HPDE6-E6E7 (cell line): ENCODE measurements around the gene MAPK14.

Experiments used
- DNase-seq: peaks from one replicate; pipeline ENCODE4 v3.0.0; 2011; ENCODE audit warnings: missing footprints; ENCODE audit errors: extremely low spot score

MAPK14 gene

GRCh38 chr6:36035225-36035624, 7.6 kb downstream of the MAPK14 start:
- no peak for DNase-seq

GRCh38 chr6:36038120-36038876, 10.7 kb downstream of the MAPK14 start:
- no peak for DNase-seq

- no peak for DNase-seq
These were observed 11.5 kb downstream of the MAPK14 start for GRCh38 chr6:36039112-36039511.

DNA sequence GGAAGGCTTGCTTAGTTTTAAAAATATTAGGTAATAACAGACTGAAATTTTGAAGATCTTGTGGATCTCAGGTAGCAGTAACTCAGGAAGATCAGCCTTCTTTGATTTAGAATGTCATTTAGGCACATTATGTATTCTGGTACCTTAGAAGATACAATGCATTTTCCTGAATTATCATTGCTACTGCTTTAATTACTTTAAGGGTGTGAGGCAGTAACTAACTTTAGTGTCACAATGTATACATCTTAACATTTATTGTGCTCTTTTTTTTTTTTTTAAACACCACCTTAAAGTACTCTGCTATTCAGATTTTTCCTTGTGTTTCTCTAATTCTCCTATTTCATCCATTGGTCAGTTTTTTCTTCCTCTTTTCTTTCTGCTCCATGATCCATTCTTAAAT, 13.3 kb downstream of the MAPK14 start:
- DNase-seq = no peak

- no peak for DNase-seq
These were observed 15.1 kb downstream of the MAPK14 start for GRCh38 chr6:36042618-36043260.

DNA sequence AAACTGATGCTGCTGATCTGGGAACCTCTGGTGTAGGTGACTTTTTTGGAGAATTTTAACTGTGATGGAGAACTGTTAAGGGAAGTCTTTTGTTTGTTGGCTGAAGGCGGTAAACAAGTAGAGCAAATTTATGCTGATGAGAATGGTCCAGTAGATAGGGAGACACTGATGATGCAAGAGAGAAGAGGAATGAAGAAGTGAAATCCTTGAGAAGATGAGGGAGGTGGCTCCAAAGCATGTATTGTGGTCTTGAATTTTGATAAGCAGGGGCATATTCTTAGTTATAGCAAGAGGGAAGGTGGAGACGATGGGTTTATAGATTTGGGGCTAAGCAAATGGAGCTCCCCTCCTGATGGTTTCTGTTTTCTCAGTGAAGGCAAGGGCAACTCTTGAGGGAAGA, 22.0 kb downstream of the MAPK14 start:
- DNase-seq = no peak

DNA sequence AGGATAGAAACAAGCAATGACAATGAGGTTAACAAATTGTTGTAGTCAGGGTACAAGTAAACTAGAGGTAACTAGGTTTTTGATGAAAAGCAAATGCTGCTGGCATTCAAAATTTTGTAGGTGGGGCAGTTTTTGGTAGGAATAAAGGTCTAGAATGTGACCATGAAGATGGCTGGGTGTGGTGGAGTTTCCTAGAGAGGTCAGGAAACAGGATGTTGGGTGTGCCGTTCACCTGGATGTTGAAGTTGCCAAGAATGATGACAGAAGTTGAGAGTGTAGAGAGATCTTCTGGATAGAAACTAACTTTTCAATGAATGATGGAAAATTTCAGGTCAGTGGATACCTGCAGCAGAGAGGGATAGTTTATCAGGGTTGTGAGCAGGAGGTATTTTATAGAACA, 22.7 kb downstream of the MAPK14 start:
- no peak for DNase-seq

DNA sequence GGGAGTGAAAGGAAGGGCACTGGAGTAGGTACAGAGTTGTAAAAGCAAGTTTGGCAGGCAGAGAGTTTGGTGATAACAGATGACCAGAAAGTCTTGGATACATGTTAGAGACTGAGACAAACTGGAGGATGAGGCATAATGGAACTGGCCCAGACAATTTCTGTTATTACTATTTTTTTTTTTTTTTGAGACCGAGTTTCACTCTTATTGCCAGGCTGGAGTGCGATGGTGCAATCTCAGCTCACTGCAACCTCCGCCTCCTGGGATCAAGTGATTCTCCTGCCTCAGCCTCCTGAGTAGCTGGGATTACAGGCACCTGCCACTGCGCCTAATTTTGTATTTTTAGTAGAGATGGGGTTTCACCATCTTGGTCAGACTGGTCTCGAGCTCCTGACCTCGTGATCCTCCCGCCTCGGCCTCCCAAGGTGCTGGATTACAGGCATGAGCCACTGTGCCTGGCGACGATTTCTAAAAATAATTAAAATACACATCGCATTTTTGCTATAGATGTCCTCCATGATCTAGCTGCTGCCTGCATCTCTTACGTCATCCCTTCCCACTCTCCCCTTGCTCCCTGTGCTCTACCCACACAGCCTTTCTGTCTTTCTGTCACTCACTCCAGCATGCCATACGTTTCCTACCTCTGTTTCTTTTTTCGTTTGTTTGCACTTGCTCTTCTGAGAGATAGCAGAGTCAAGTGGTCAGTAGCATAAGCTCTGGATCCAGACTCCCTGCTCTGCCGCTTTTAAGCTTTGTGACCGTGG, 23.5 kb downstream of the MAPK14 start:
- no peak for DNase-seq

- no peak for DNase-seq
These were observed 24.5 kb downstream of the MAPK14 start for GRCh38 chr6:36052097-36052496.

- DNase-seq = no peak
These were observed 26.3 kb downstream of the MAPK14 start for GRCh38 chr6:36053878-36054277.

GRCh38 chr6:36054415-36054814, 26.8 kb downstream of the MAPK14 start:
- DNase-seq = no peak

DNA sequence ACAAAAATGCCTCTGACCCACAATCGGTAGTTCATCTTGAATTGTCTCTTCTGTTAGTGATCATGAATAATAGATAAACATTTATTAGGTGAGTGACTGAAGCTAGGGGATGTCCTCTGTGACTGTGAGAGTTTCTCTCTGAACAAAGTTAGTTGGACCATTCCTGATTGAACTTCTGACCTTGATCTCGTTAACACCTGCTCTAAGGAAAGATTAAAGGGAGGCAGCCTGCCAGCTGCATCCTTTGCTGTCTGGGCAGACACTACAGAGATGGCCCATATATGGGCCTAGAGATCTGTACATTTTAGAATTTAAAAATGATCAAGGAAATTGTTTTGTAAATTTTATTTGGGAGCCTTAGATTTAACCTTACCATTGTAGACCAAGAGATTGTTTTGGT, 27.3 kb downstream of the MAPK14 start:
- no peak for DNase-seq

DNA sequence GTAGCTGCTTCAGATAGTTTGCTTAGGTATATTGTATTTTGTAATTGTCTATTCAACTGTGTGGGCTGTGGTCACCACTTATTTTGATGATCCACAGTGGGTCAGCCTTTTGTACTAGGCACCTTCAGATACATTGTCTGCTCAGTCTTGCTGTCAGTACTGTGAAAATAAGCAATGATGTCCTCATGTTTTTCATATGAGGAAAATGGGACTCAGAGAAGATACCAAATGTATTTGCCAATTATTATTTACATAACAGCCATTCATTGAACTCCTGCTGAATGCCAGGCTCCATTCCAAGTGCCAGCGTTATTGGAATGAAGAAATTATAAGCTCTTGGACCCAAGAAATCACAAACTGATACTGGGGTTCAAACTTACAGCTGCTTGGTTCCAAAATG, 28.6 kb downstream of the MAPK14 start:
- DNase-seq = no peak

GRCh38 chr6:36061236-36061635, 33.6 kb downstream of the MAPK14 start:
- no peak for DNase-seq

DNA sequence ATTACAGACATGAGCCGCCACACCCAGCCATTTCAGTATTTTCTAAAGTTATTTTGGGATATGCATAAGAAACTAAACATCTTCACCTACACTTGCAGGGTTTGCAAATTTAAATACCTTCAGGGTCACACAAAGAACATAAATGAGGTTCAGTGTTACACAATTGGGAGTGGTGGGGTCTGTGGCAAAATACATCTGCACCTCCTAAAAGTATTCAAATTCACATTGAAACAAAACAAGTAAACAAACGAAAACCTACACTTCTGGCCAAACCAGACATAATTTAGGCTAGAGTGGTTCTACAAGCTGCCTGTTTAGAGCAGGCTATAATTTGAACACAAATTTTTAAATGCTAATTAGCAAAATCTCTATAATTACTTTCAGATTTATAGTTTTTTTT, 34.6 kb downstream of the MAPK14 start:
- DNase-seq = no peak

DNA sequence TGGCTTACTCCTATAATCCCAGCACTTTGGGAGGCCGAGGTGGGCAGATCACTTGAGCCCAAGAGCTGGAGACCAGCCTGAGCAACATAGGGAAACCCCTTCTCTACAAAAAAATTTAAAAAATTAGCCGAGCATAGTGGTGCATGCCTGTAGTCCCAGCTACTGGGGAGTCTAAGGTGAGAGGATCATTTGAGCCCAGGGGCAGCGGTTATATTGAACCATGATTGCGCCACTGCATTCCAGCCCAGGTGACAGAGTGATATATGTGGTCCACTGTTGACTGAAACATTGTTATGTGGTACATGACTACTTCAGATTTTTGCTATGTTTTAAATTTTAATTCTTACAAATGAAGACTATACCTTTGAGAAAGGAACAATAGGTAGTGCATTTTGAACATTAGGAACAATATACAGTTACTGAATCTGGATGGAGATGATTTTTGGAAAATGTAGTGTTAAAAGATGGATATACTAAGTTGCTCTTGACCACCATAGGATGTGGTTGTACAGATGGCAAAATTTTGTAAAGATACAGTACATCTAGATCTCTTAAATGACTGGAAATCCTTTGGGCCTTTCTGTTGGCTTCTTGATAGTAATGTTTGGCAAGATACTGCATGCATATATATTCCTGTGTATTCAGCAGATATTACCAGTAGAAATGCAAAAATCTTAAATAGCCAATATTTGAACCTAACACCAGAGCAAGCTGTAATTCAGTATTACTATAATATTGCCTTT, 35.9 kb downstream of the MAPK14 start:
- no peak for DNase-seq

DNA sequence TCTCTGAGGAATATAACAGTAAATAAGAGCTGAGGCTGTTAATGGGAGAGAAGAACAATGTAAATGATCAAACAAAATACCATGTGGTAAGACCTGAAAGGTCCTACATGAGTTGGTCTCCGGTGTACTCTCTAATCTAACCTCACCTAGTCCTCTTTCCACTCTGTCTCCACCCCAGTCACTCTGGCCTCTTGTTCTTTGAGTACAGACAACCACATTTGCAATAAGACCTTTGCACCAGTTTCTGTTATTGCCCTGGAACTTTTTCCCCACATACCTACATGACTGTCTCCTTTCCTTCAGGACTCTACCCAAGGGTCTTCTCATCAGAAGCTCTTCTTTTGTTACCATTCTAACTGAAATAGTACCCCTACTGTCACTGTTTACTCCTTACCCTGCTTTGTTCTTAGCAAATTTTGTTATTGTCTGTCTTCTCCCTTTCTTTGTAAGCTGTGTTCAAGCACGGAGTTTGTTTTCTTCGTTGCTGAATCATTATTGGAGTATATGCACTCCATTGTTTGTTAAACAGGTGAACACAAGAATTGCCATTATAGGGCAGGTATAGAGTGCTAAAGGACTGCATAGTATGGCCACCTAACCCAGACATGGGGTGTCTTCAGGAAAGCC, 37.3 kb downstream of the MAPK14 start:
- DNase-seq = no peak

DNA sequence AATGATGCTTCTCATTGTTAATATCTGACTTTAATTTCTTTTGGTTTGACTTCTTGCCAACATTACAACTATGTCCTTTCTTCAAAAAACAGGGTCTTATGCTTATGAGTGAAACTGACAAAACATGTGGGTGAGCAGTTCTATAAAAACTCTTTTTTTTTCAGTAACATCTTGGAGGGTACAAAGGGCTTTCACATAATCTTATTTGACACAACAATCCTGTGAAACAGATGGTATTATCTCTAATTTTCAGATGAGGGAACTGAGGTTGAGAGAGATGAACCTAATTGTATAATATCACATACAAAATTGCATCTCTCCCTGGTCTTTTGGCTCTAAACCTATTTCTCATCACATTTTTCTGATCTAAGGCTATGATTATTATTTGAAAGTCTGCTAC, 38.3 kb downstream of the MAPK14 start:
- no peak for DNase-seq

GRCh38 chr6:36066817-36067216, 39.2 kb downstream of the MAPK14 start:
- DNase-seq = no peak

DNA sequence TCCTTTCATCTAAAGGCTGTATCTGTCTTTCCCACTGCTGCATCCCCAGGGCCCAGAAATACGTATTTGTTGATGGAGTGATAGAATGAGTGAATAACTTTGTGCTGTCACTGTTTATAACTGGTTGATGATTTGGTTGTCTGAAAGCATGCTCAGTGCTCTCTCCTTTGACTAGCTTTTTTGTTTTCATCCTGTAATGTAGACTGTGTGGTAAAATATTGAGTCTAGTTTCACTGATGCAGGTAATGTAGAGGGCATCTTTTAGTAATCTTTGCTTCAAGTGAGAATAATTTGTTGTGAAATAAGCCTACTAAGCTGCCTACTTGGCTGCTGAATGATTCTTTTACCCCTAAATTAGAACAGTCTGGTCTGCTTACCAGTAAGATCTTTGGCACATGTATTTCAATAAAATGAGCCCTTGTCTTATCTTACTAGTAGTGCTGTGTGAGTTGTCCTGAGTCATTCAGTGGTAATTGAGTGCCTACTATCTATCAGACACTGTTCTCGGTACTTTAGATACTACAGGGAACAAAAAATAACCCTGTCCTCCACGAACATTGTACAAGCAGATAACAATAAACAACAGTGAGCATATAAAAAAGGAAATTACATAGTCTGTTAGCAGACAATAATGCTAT, 39.9 kb downstream of the MAPK14 start:
- no peak for DNase-seq

DNA sequence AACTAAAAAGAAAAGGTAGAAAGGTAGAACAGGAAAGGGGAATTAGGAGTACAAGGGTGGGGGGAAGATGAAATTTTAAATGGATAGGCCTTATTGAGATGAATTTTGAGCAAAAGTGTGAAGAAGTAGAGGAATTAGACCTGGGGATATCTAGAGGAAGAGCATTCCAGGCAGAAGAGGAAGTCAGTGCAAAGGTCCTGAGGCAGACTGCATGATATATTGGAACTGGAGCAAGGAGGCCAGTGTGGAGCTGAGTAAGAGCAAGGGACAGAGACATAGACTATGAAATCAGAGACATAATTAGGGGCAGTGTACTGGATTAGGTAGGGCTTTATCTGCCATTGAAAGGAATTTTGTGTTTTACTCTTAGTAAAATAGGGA, 40.4 kb downstream of the MAPK14 start:
- DNase-seq = no peak
